Suprapubic skin (tissue), 3 donors: ENCODE results near the gene TDO2.

Experiments
- EP300 ChIP-seq: sonication (generic); formaldehyde crosslinking; IDR thresholded peaks from one replicate; pipeline ENCODE4 v1.6.1; 2017; ENCODE audit warnings: antibody characterized with exemption
- POLR2A ChIP-seq, 2 donors: fragments of 450-650 bp; IDR thresholded peaks; one replicate each; pipeline ENCODE4 v1.6.1; 2017; ENCODE audit warnings: antibody characterized with exemption in 2 of 2, mild to moderate bottlenecking in 2 of 2, moderate library complexity in 2 of 2
- TF ChIP-seq, protein P1 (sequence below), 2 donors: fragments of 200-600 bp in 1 of 2; fragments of 450-650 bp in 1 of 2; sonication (generic) in 1 of 2; IDR thresholded peaks; one replicate each; pipeline ENCODE4 v1.5.1; 2016 to 2019; ENCODE audit warnings: antibody characterized with exemption in 2 of 2, mild to moderate bottlenecking in 1 of 2, moderate library complexity in 1 of 2

GRCh38 chr4:155878611-155879010, 24.9 kb upstream of the TDO2 start:
- TF ChIP-seq EP300 (no peak), POLR2A (IDR thresholded peaks at IDR 0.05) (no peak)
- TF ChIP-seq, protein P1, sequence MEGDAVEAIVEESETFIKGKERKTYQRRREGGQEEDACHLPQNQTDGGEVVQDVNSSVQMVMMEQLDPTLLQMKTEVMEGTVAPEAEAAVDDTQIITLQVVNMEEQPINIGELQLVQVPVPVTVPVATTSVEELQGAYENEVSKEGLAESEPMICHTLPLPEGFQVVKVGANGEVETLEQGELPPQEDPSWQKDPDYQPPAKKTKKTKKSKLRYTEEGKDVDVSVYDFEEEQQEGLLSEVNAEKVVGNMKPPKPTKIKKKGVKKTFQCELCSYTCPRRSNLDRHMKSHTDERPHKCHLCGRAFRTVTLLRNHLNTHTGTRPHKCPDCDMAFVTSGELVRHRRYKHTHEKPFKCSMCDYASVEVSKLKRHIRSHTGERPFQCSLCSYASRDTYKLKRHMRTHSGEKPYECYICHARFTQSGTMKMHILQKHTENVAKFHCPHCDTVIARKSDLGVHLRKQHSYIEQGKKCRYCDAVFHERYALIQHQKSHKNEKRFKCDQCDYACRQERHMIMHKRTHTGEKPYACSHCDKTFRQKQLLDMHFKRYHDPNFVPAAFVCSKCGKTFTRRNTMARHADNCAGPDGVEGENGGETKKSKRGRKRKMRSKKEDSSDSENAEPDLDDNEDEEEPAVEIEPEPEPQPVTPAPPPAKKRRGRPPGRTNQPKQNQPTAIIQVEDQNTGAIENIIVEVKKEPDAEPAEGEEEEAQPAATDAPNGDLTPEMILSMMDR (IDR thresholded peaks at IDR 0.05): no peak
